ENCODE data around the gene EHBP1L1.

The EHBP1L1 gene

DNA sequence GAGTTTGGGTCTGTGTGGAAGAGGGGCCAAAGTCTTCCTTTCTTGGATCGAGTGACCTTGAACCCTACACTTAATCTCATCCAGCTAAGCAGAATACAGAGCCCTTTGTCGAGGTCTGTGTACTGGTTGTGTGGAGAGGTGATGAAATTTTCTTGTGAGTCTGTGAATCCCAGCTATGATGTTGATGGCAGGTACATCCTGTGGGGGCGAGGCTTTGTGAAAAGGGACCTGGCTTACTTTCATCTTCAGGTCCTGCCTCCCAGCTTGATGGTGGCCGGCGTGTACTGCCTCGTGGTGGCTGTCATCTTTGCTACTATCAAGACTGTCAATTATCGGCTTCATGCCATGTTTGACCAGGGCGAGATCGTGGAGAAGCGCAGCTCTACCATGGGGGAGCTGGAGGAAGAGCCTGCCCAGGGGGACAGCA is 40.7 kb downstream of the EHBP1L1 start:
- DNase-seq = no peak

DNA sequence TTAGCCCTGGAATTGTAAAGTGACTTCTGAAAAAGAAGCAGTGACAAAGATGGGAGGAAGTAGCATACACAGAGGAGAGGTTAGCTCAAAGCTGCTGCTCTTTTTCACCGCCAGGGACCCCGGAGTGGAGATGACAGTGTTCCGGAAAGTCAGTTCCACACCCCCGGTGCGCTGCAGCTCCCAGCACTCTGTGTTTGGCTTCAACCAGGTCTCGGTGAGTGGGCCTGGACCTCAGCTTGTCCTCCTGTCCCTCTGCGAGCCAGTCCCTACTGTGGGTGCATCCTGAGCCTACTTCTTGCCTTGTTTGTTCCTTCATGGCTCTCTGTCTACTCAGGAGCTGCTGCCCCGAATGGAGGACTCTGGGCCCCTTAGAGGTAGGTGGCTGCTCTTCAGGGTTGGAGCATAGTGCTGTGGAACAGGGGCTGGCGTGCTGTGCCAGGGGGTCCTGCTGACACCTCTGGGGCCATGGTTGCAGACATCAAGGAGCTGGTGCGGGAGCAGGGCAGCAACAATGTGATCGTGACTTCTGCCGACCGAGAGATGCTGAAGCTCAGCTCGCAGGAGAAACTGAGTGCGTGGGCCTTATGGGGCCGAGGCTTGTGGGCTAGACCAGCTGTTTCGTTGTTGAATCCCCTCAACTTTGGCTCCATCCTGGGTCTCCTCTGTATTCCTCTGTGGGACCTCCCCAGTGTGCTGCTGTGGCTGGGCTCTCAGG is 41.4 kb downstream of the EHBP1L1 start:
- DNase-seq = no peak

DNA sequence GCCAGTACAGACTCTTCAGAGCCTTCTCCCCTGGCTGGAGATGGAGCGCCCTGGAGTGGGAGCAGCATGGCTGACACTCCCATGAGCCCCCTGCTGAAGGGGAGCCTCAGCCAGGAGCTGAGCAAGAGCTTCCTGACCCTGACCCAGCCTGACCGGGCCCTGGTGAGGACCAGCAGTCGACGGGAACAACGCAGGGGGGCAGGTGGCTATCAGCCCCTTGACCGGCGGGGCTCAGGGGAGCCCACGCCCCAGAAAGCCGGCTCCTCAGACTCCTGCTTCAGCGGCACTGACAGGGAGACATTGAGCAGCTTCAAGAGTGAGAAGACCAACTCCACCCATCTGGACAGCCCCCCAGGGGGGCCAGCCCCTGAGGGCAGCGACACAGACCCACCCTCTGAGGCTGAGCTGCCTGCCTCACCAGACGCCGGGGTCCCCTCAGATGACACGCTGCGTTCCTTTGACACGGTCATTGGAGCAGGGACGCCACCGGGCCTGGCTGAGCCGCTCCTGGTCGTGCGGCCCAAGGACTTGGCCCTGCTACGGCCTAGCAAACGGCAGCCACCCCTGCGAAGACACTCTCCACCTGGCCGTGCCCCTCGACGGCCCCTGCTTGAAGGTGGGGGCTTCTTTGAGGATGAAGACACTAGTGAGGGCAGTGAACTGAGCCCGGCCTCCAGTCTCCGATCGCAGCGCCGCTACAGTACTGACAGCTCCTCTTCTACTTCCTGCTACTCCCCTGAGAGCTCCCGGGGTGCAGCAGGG is 42.3 kb downstream of the EHBP1L1 start:
- no peak for DNase-seq

DNA sequence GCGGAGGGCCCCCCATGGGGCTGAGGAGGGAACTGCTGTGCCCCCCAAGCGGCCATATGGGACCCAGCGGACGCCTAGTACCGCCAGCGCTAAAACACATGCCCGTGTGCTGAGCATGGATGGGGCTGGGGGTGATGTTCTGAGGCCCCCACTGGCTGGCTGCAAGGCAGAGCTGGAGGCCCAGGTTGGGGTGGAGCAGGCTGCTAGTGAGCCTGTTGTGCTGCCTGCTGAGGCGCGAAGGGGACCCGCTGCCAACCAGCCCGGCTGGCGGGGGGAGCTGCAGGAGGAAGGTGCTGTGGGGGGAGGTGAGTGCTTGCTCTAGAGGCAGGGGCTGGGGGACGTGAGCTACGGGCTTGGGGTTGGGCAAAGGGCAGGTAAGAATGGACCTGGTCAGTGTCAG is 42.9 kb downstream of the EHBP1L1 start:
- DNase-seq = no peak

DNA sequence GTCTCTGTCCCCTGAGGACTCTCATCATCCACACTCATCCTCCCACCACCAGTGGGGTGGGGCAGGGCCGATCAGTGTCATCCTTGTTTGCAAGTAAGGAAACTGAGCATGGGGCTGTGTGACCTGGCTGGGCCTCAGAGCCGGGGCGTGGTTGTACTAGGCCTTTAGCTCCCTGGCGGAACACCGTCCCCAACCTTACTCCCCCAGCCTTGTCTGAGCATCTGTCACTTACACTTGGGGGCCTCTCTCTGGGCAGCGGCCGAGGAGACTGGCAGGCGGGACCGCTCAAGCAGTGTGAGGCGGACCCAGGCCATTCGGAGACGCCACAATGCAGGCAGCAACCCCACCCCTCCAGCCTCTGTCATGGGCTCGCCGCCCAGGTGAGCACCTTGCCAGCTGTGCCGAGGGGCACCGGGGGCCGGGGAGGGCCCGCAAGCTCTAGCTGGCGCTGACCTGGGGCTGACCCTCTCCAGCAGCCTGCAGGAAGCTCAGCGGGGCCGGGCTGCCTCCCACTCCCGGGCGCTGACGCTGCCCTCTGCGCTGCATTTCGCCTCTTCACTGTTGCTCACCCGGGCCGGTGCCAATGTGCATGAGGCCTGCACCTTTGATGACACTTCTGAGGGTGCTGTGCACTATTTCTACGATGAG is 43.6 kb downstream of the EHBP1L1 start:
- no peak for DNase-seq

DNA sequence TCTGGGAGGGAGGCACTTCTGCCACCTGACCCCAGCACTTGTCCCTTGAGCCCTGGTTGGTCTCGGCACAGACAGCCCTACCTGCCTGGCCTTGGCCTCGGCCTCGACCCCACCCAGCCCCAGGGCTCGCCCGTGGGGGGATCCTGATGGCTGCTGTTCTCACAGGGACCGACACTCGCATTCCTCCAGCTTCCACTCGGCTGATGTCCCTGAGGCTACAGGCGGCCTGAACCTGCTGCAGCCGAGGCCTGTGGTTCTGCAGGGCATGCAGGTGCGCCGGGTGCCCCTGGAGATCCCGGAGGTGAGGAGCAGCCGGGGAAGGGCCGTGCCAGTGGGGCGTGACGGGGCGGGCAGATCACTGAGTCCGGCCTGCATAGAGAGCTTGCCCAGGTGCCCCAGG is 44.8 kb downstream of the EHBP1L1 start:
- no peak for DNase-seq

DNA sequence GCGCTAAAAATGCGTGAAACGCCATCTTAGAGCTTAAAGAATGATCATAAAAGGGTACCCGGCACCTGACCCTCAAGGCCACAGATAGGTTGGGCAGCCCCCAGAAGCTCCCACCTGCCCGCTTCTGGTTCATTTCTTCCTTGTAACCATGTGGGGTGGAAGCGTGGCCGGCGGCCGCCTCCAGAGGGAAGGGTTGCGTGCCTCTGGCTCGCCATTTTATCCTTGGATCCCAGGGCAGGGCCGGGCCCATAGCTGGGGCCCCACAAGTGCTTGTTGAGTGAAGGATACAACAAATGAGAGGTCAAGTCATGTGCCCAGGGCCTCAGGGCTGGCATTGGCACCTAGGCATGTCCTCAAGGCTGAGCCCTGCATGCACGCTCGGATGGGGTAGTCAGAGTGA is 45.6 kb downstream of the EHBP1L1 start:
- DNase-seq = no peak

DNA sequence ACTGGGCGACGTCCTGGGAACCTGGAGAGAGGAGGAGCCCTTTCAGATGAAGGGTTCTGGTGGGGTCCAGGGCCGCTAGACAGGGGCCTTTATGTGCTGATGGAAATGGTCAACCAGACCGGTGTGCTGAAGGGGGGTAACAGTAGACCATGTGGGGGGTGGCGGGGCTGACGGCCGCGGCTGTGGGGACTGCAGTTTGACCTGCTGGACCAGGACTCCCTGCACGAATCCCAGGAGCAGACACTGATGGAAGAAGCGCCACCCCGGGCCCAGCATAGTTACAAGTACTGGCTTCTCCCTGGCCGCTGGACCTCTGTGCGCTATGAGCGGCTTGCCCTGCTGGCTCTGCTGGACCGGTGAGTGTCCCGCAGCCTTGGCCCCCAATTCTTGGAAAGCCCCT is 46.2 kb downstream of the EHBP1L1 start:
- DNase-seq = no peak

DNA sequence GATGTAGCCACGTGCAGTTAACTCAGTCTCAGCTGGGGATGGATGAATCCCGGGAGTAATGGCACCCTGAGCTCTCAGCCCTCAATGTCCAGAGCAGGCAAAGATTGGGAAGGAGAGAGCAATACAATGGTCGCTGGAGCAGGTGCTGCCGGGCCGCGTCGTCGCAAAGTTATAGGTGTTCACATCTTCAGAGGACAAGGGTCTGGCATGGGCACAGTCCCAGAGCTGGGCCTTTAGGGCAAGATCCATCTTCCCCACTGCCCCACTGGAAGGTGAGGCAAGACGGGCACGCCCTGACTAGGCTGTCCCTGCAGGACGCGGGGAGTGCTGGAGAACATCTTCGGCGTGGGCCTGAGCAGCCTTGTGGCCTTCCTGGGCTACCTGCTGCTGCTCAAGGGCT is 47.3 kb downstream of the EHBP1L1 start:
- DNase-seq = no peak

DNA sequence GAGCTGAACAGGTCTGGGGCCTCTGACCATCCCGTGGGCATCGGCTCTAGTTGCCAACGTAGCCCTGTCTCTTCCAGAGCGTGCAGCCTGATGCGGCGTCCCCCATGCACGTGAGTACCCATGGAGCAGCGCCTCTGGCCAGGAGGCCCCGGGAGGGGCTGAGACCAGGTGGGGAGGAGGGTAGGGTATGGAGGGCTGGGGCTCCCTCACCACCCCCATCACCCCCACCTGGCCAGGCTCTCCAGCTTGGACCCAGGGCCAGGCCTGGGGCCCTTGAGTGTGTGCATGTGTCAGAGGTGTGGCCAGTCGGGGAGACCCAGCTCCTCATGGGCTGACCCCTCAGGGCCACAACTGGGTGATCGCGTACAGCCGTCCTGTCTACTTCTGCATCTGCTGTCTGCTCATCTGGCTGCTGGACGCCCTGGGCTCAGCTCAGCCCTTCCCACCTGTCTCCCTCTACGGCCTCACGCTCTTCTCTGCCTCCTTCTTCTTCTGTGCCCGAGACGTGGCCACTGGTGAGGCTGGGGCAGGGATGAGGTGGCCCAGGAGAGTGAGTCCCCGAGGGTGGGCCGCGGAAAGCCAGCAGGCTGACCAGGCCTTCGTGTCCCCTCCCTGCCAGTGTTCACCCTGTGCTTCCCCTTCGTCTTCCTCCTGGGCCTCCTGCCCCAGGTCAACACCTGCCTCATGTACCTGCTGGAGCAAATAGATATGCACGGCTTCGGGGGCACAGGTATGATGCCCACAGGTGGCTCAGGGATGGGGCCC is 48.2 kb downstream of the EHBP1L1 start:
- DNase-seq = no peak

DNA sequence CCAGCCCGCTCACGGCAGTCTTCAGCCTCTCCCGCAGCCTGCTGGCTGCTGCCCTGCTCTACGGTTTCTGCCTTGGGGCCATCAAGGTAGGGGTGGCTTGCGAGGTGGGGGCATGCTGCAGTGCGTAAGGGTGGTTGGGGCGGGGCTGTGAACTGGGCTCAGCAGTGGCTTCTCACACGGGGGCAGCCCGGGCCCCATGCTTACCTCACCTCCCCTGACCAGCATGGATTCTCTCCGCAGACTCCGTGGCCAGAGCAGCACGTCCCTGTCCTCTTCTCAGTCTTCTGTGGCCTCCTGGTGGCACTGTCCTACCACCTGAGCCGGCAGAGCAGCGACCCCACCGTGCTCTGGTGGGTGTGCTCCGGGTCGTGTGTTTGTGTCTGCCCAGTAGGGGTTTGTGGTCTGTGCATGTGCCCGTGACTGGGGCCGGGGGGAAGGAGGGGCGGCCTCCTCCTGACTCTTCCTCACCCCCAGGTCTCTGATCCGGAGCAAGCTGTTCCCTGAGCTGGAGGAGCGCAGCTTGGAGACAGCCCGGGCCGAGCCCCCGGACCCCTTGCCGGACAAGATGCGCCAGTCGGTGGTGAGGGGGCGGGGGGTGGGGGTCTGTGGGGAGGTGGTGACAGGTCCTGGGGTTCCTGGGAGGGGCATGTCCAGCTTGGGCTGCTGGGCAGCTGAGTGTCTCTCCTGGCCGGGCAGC is 49.2 kb downstream of the EHBP1L1 start:
- no peak for DNase-seq

DNA sequence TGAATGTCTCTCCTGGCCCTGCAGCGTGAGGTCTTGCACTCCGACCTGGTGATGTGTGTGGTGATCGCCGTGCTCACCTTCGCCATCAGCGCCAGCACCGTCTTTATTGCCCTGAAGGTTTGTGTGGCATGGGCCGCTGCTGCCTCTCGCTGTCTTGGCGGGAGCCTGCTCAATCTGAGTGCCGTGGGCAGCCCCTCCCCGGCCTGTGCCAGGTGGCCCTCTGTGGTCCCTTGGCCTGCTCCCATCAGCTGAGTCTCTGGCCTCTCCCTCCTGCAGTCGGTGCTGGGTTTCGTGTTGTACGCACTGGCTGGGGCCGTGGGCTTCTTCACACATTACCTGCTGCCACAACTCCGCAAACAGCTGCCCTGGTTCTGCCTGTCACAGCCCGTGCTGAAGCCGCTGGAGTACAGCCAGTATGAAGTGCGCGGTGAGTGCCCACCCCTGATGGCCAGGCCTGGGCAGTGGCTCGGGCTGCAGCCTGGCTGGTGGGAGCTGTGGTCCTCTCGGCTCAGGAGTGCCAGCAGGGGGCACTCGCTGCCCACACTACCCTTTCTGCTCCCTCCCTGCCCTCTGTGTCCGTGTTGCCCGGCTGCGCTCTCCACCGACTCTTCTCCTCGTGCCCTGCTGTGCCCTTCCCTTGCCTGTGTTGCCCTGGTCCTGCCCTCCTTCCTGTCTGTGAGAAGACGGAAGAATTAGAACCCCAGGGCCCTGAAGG is 49.9 kb downstream of the EHBP1L1 start:
- peak; percentile 79 to 90 (median 83) for DNase-seq

DNA sequence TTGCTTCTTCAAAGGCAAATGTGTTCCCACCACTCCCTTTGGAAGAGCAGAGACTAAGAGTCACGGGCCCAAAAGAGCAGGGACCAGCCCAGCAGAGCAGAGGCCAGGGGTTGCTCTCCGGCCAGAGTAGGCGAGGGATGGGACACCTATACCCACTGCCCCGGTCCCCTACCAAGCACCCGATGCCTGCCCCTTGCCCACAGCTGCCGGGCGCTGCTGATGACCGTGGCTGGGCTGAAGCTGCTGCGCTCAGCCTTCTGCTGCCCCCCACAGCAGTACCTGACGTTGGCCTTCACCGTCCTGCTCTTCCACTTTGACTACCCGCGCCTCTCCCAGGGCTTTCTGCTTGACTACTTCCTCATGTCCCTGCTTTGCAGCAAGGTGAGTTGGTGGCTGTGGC is 51.3 kb downstream of the EHBP1L1 start:
- no peak for DNase-seq

DNA sequence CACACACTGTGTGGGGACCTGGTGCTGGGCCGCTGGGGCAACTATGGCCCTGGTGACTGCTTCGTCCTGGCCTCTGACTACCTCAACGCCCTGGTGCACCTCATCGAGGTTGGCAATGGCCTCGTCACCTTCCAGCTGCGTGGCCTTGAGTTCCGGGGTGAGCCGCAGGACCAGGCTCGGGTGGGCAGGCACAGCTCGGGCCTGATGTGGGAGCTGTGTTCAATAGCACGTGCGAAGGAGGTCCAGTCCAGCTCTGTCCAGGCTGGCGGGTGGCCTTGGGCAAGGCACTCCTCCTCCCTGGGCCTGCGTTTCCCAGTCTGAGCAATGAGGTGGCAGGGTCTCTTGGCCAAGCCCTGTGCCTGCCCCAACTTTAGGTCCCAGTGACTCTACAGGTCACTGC is 53.7 kb downstream of the EHBP1L1 start:
- no peak for DNase-seq

DNA sequence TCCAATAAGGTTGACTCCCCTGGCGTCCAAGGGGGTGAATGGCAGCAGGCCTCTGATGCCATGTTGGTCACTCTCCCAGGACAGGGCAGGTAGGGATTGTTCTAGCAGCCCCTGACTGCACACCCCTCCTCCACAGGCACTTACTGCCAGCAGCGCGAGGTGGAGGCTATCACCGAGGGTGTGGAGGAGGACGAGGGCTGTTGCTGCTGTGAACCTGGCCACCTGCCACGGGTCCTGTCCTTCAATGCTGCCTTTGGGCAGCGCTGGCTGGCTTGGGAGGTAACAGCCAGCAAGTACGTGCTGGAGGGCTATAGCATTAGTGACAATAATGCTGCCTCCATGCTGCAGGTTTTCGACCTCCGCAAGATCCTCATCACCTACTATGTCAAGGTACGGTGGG is 54.4 kb downstream of the EHBP1L1 start:
- no peak for DNase-seq

DNA sequence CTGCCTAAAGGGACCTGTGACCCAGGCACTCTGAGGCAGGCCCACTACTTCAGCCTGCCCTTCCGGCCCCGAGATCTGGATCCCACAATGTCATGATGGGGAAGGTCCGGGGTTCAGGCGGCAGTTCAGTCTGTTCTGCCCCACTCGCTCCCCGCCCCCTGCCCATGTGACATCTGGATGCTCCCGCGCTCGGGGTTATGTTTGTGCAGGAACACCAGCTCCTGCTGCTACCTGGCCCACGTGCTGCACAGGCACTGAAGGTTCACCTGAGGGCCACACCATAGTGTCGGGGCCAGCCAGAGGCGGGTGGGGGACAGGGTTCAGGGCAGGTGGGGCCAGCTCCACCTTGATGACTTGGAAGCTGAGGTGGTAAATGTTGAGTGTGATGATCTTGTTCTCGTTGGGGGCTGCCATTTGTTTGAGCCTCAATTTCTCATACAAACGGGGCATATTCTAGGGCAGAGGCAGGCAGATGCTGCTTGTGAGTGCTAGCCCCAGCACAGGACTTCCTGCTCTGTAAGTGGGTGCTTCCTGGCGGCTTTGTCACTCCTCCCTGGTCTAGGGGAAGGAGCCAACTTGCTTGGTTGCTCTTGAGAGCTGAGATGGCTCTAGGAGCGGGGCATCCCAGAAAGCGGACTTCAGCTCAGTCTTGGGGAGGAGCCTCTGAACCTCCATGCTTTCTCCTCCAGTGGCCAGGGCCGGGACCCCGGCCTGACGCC is 57.7 kb downstream of the EHBP1L1 start:
- DNase-seq = peak in 1 of 4 experiments; percentile 21

DNA sequence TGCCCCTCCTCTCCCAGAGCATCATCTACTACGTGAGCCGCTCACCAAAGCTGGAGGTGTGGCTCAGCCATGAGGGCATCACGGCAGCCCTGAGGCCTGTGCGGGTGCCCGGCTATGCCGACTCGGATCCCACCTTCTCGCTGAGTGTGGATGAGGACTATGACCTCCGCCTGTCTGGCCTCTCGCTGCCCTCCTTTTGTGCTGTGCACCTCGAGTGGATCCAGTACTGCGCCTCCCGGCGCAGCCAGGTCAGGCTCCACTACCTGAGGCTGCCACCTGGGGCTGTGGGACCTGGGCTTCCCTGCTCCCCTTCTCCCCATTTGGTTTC is 58.2 kb downstream of the EHBP1L1 start:
- DNase-seq = no peak

DNA sequence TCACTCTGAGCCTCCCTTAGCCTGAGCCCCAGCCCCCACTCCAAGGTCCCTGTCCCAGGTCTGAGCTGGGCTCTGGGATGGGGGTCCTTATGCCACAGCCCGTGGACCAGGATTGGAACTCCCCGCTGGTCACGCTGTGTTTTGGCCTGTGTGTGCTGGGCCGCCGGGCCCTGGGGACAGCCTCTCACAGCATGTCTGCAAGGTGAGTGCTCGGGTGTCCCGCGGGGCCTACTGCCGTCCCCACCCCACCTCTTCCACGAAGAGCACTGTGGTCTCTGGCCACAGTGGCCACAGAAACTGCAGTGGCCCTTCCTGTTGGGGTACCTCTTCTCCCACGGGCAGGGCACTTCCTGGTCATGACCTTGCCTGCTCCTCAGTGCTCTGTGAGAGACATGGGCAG is 58.6 kb downstream of the EHBP1L1 start:
- no peak for DNase-seq

DNA sequence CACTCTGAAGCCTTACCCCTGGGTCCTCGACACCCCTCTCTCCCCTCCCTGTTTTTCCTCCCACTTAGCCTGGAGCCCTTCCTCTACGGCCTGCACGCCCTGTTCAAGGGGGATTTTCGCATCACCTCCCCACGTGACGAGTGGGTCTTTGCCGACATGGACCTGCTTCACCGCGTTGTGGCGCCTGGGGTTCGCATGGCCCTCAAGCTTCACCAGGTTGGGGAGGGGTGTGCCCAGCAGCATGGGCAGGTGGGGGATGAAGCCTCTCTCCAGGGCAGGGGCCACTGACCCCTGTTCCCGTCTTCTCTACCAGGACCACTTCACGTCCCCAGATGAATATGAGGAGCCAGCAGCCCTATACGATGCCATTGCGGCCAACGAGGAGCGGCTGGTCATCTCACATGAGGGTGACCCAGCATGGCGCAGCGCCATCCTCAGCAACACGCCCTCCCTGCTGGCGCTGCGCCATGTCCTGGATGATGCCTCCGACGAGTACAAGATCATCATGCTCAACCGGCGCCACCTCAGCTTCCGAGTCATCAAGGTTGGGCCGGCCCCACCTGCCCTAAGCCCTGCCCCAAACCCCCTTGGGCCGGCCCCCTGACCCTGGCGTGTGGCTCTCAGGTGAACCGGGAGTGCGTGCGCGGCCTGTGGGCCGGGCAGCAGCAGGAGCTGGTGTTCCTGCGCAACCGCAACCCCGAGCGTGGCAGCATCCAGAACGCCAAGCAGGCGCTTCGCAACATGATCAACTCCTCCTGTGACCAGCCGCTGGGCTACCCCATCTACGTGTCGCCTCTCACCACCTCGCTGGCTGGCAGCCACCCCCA is 59.3 kb downstream of the EHBP1L1 start:
- DNase-seq = no peak
